ENCODE results near the gene TBL3. TPM values are rescaled to one million over a fixed set of nuclear protein-coding genes. Genes with fewer than 3 reads are reported as not detected.

Gene TBL3
- total RNA-seq, 2 experiments from 2014 or later, result 36.5 to 38.0 TPM

GRCh38 chr16:1981398-1981836 is 9.6 kb downstream of the TBL3 start, which contains the start of gene NOXO1:
TSS of gene NOXO1 (minus strand) at chr16:1981469. CDS start at chr16:1981179, 290 bp downstream.
- Mint-ChIP-seq H3K4me1 (ENCODE audit: low read depth) (peaks cover 10% of the 10 kb centered on the region), H3K36me3 (ENCODE audit: low read depth) (peaks cover 12% of the 10 kb centered on the region), H3K27ac (no peak within 1 kb of the TSS), H3K4me3 (no peak within 1 kb of the TSS), H3K27me3 (ENCODE audit: low read depth) (peaks cover 22% of the 10 kb centered on the region), H3K9me3 (no peaks in the 10 kb centered on the region)
- CTCF ChIA-PET, result interaction anchor here (1.4 kb wide), 1 partner anchor 9 kb away, joined by 4 read pairs; no protein-coding TSS in a partner anchor
- intact Hi-C loops (cut with micrococcal nuclease), result no loop called here
- no peak for DNase-seq

GRCh38 chr16:1982013-1982433 is 10.2 kb downstream of the TBL3 start:
- Mint-ChIP-seq H3K27ac (no peak overlapping the region), H3K27me3 (ENCODE audit: low read depth) (peaks cover 22% of the 10 kb centered on the region), H3K36me3 (ENCODE audit: low read depth) (peaks cover 18% of the 10 kb centered on the region), H3K4me3 (no peak overlapping the region), H3K9me3 (no peaks in the 10 kb centered on the region), H3K4me1 (ENCODE audit: low read depth) (peaks cover 10% of the 10 kb centered on the region)
- CTCF ChIA-PET, result interaction anchor here (0.7 to 1.4 kb wide), 2 partner anchors 9 to 32 kb away, joined by 4 read pairs; no protein-coding TSS in a partner anchor
- no peak for DNase-seq
- intact Hi-C loops (cut with micrococcal nuclease), result no loop called here

- H3K9me3 Mint-ChIP-seq, result no peaks in the 10 kb centered on the region
- peak overlapping the region; percentile 80 for H3K4me3 Mint-ChIP-seq
- DNase-seq, result no peak
- intact Hi-C loops (cut with micrococcal nuclease), result no loop called here
- peaks cover 15% of the 10 kb centered on the region for H3K36me3 Mint-ChIP-seq (ENCODE audit: low read depth)
- H3K27me3 Mint-ChIP-seq (ENCODE audit: low read depth), result peaks cover 22% of the 10 kb centered on the region
- H3K27ac Mint-ChIP-seq, result no peak overlapping the region
- CTCF ChIA-PET, result interaction anchor here (0.7 to 1.4 kb wide), 3 partner anchors 7 to 31 kb away, joined by 3 to 4 read pairs (median 4); no protein-coding TSS in a partner anchor
- H3K4me1 Mint-ChIP-seq (ENCODE audit: low read depth), result peaks cover 10% of the 10 kb centered on the region
These were observed 11.2 kb downstream of the TBL3 start for GRCh38 chr16:1982991-1983543.

- no peaks in the 10 kb centered on the region for H3K9me3 Mint-ChIP-seq
- intact Hi-C loops (cut with micrococcal nuclease), result loop anchor here (1.0 to 2.0 kb wide), 2 partner anchors 12 to 19 kb away; partner anchors contain the start of gene RPS2
- DNase-seq, result peak; percentile 74
- CTCF ChIA-PET, result interaction anchor here (0.9 kb wide), 1 partner anchor 20 kb away, joined by 3 read pairs; no protein-coding TSS in a partner anchor
- peaks cover 10% of the 10 kb centered on the region for H3K4me1 Mint-ChIP-seq (ENCODE audit: low read depth)
- H3K27ac Mint-ChIP-seq, result no peak within 1 kb of the TSS
- peaks cover 26% of the 10 kb centered on the region for H3K27me3 Mint-ChIP-seq (ENCODE audit: low read depth)
- H3K4me3 Mint-ChIP-seq, result peak within 1 kb of the TSS; percentile 80
- H3K36me3 Mint-ChIP-seq (ENCODE audit: low read depth), result peaks cover 11% of the 10 kb centered on the region
These were observed 11.9 kb downstream of the TBL3 start, which contains the start of gene GFER for GRCh38 chr16:1983544-1984346. TSS of gene GFER (plus strand) at chr16:1984193. CDS start at chr16:1984219, 26 bp downstream.

- CTCF ChIA-PET, result interaction anchor here (0.7 to 1.0 kb wide), 3 partner anchors 9 to 44 kb away, joined by 3 to 4 read pairs (median 3); no protein-coding TSS in a partner anchor
- no peaks in the 10 kb centered on the region for H3K9me3 Mint-ChIP-seq
- H3K27ac Mint-ChIP-seq, result no peak overlapping the region
- peaks cover 9% of the 10 kb centered on the region for H3K36me3 Mint-ChIP-seq (ENCODE audit: low read depth)
- H3K4me1 Mint-ChIP-seq (ENCODE audit: low read depth), result peaks cover 12% of the 10 kb centered on the region
- peak overlapping the region; percentile 80 for H3K4me3 Mint-ChIP-seq
- no peak for DNase-seq
- H3K27me3 Mint-ChIP-seq (ENCODE audit: low read depth), result peaks cover 34% of the 10 kb centered on the region
- intact Hi-C loops (cut with micrococcal nuclease), result loop anchor here (1.0 to 2.0 kb wide), 2 partner anchors 13 to 20 kb away; partner anchors contain the start of gene RPS2
These were observed 12.7 kb downstream of the TBL3 start for GRCh38 chr16:1984347-1985225.

- Mint-ChIP-seq H3K9me3 (no peaks in the 10 kb centered on the region), H3K27ac (no peak overlapping the region), H3K4me1 (ENCODE audit: low read depth) (peaks cover 15% of the 10 kb centered on the region), H3K27me3 (ENCODE audit: low read depth) (peaks cover 35% of the 10 kb centered on the region), H3K4me3 (peak overlapping the region; percentile 80), H3K36me3 (ENCODE audit: low read depth) (peaks cover 9% of the 10 kb centered on the region)
- DNase-seq, result no peak
- CTCF ChIA-PET, result interaction anchor here (0.7 to 2.7 kb wide), 3 partner anchors 10 to 45 kb away, joined by 3 to 9 read pairs (median 4); no protein-coding TSS in a partner anchor
- intact Hi-C loops (cut with micrococcal nuclease), result loop anchor here (2.0 kb wide), 1 partner anchor 21 kb away; the partner anchor contains the start of gene RPS2
These were observed 13.8 kb downstream of the TBL3 start for GRCh38 chr16:1985466-1986150.

- CTCF ChIA-PET, result interaction anchor here (2.7 kb wide), 1 partner anchor 17 kb away, joined by 9 read pairs; no protein-coding TSS in a partner anchor
- Mint-ChIP-seq H3K27ac (no peak overlapping the region), H3K9me3 (no peaks in the 10 kb centered on the region), H3K4me1 (ENCODE audit: low read depth) (peaks cover 24% of the 10 kb centered on the region), H3K36me3 (ENCODE audit: low read depth) (peaks cover 9% of the 10 kb centered on the region), H3K4me3 (no peak overlapping the region), H3K27me3 (ENCODE audit: low read depth) (peaks cover 35% of the 10 kb centered on the region)
- no peak for DNase-seq
- intact Hi-C loops (cut with micrococcal nuclease), result no loop called here
These were observed 15.3 kb downstream of the TBL3 start for GRCh38 chr16:1987198-1987597.

- Mint-ChIP-seq H3K4me3 (peak within 1 kb of the TSS; percentile 65), H3K36me3 (ENCODE audit: low read depth) (peaks cover 9% of the 10 kb centered on the region), H3K27me3 (ENCODE audit: low read depth) (peaks cover 24% of the 10 kb centered on the region), H3K9me3 (no peaks in the 10 kb centered on the region), H3K27ac (no peak within 1 kb of the TSS), H3K4me1 (ENCODE audit: low read depth) (peaks cover 29% of the 10 kb centered on the region)
- DNase-seq, result no peak
- intact Hi-C loops (cut with micrococcal nuclease), result no loop called here
- CTCF ChIA-PET, result no interaction called here
These were observed 17.6 kb downstream of the TBL3 start, which contains the start of gene SYNGR3 for GRCh38 chr16:1989209-1990100. TSS of gene SYNGR3 (plus strand) at chr16:1989970. CDS start at chr16:1990103, 133 bp downstream.

GRCh38 chr16:1990101-1990350 is 18.2 kb downstream of the TBL3 start:
- H3K4me1 Mint-ChIP-seq (ENCODE audit: low read depth), result peaks cover 24% of the 10 kb centered on the region
- H3K36me3 Mint-ChIP-seq (ENCODE audit: low read depth), result peaks cover 9% of the 10 kb centered on the region
- intact Hi-C loops (cut with micrococcal nuclease), result no loop called here
- DNase-seq, result no peak
- H3K27ac Mint-ChIP-seq, result no peak overlapping the region
- H3K9me3 Mint-ChIP-seq, result no peaks in the 10 kb centered on the region
- peaks cover 24% of the 10 kb centered on the region for H3K27me3 Mint-ChIP-seq (ENCODE audit: low read depth)
- H3K4me3 Mint-ChIP-seq, result no peak overlapping the region
- CTCF ChIA-PET, result interaction anchor here (0.9 to 1.2 kb wide), 2 partner anchors 8 to 151 kb away, joined by 3 to 4 read pairs; no protein-coding TSS in a partner anchor

- peaks cover 11% of the 10 kb centered on the region for H3K36me3 Mint-ChIP-seq (ENCODE audit: low read depth)
- no peaks in the 10 kb centered on the region for H3K9me3 Mint-ChIP-seq
- H3K27ac Mint-ChIP-seq, result no peak overlapping the region
- peaks cover 24% of the 10 kb centered on the region for H3K27me3 Mint-ChIP-seq (ENCODE audit: low read depth)
- peaks cover 24% of the 10 kb centered on the region for H3K4me1 Mint-ChIP-seq (ENCODE audit: low read depth)
- DNase-seq, result peak; percentile 45
- intact Hi-C loops (cut with micrococcal nuclease), result no loop called here
- peak overlapping the region; percentile 65 for H3K4me3 Mint-ChIP-seq
- CTCF ChIA-PET, result interaction anchor here (0.9 to 1.2 kb wide), 3 partner anchors 8 to 150 kb away, joined by 3 to 4 read pairs (median 3); partner anchors contain the start of genes NTHL1 and TSC2
These were observed 18.7 kb downstream of the TBL3 start for GRCh38 chr16:1990351-1991134.
